OCI-LY1 (cell line): ENCODE measurements around the gene EPB41L1.

Experiments
- CTCF ChIP-seq: fragments of 200-600 bp; sonication (generic), shearing (Covaris generic); IDR thresholded peaks from 2 replicates; pipeline ENCODE4 v1.5.1; 2017; ENCODE audit warnings: mild to moderate bottlenecking, antibody characterized with exemption, low read length, moderate library complexity, mixed read lengths
- EZH2 ChIP-seq: fragments of 200-600 bp; sonication (generic), shearing (Covaris generic); IDR thresholded peaks from 2 replicates; pipeline ENCODE4 v1.8.0; 2017; ENCODE audit warnings: borderline replicate concordance, mixed run types, mild to moderate bottlenecking, antibody characterized with exemption, low read length, moderate library complexity, mixed read lengths

DNA sequence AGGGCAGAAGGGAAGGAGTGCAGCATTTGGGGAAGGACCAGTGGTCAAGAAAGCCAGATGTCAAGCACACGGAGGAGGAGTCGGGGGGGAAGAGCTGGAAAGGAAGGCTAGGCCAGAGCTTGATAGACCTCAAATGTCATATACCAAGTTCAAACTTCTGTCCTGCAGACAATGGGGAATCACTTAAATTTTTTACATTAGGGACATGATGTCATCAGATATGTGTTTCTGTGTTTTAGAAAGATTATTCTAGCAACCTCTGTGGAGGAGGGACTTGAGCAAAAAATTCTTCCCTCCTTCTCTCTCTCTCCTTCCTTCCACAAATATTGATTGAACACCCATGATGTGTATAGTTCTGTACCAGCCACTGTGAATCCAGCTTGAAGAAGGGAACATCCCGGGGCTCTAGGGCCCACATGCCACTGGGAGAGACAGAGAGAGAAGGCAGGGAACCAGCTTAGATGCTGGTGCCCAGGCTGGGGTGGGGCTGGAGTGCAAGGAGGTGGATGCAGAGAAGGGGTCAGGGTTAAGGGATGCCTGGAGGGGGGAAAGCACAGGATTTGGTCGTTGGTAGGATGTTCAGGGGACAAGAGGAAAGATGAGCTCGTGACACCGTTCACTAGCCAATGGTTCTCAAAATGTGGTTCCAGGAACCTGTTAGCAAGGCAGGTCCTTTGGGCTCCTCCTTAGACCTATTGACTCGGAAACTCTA, 61.9 kb downstream of the EPB41L1 start:
- TF ChIP-seq CTCF (no peak), EZH2 (no peak)
